K562 (cell line): ENCODE data around the gene TMCC2. TPM values are rescaled to one million over a fixed set of nuclear protein-coding genes. Genes with fewer than 3 reads are reported as not detected.
A peak's percentile ranks its signal among the peaks of the same experiment; 100 is the strongest.

Experiments
- CREM ChIP-seq: IDR thresholded peaks from 2 replicates; pipeline ENCODE4 v1.6.1; 2014; ENCODE audit warnings: antibody characterized with exemption, low read depth
- DDX20 ChIP-seq: fragments of 450-650 bp; IDR thresholded peaks from 2 replicates; pipeline ENCODE4 v1.6.1; 2016; ENCODE audit warnings: missing genetic modification characterization, low read depth, mild to moderate bottlenecking, missing compliant biosample characterization, moderate library complexity
- FOXK1 ChIP-seq: sonication (generic); formaldehyde crosslinking; IDR thresholded peaks from 2 replicates; pipeline ENCODE4 v1.8.0; 2022; ENCODE audit warnings: missing genetic modification reagents, mild to moderate bottlenecking, borderline replicate concordance
- GTF2A2 ChIP-seq: IDR thresholded peaks from 2 replicates; pipeline ENCODE4 v1.6.1; 2016; ENCODE audit warnings: mild to moderate bottlenecking, missing genetic modification characterization, missing compliant biosample characterization
- ILF3 ChIP-seq: fragments of 450-650 bp; IDR thresholded peaks from 2 replicates; pipeline ENCODE4 v1.6.1; 2018; ENCODE audit warnings: antibody characterized with exemption, mild to moderate bottlenecking, moderate library complexity, borderline replicate concordance
- MYNN ChIP-seq, 2 experiments: sonication (generic); formaldehyde crosslinking in 1 of 2; IDR thresholded peaks; 2 replicates each; pipeline versions ENCODE4 v1.5.0 to v1.6.1; 2016 to 2020; ENCODE audit warnings: antibody characterized with exemption in 1 of 2, missing genetic modification reagents in 1 of 2
- PTRF ChIP-seq: fragments of 450-650 bp; IDR thresholded peaks from 2 replicates; pipeline ENCODE4 v1.6.1; 2016; ENCODE audit warnings: mild to moderate bottlenecking, missing genetic modification characterization, missing compliant biosample characterization
- RBBP5 ChIP-seq: fragments of 200-600 bp; sonication (generic); IDR thresholded peaks from 2 replicates; pipeline ENCODE4 v1.6.1; 2012; ENCODE audit warnings: borderline replicate concordance, mild to moderate bottlenecking, low read length, control low read depth, inconsistent platforms; ENCODE audit not compliant: insufficient read depth, poor library complexity, severe bottlenecking
- RBM25 ChIP-seq: fragments of 200-400 bp; formaldehyde crosslinking; IDR thresholded peaks from 2 replicates; pipeline ENCODE4 v1.6.1; 2018; ENCODE audit warnings: low read length, low read depth, moderate library complexity; ENCODE audit not compliant: severe bottlenecking
- SIRT6 ChIP-seq: IDR thresholded peaks from one replicate; pipeline ENCODE4 v1.6.1; 2012; ENCODE audit warnings: low read depth, mild to moderate bottlenecking, control low read depth, inconsistent platforms, low read length, moderate library complexity
- SNRNP70 ChIP-seq: fragments of 200-400 bp; formaldehyde crosslinking; optimal IDR thresholded peaks from 2 replicates; pipeline ENCODE3; 2017; ENCODE audit warnings: low read depth, low read length
- TARDBP ChIP-seq: fragments of 450-650 bp; IDR thresholded peaks from 2 replicates; pipeline ENCODE4 v1.6.1; 2016
- ZHX1 ChIP-seq: fragments of 150-350 bp; conservative IDR thresholded peaks from 2 replicates; pipeline ENCODE4 v1.6.1; 2014; ENCODE audit warnings: low read length
- ZNF232 ChIP-seq: sonication (generic); formaldehyde crosslinking; IDR thresholded peaks from 2 replicates; pipeline ENCODE4 v1.8.0; 2022; ENCODE audit warnings: mild to moderate bottlenecking, missing genetic modification reagents
- ZNF263 ChIP-seq: sonication (generic); formaldehyde crosslinking; IDR thresholded peaks from 2 replicates; pipeline ENCODE4 v1.8.0; 2022; ENCODE audit warnings: mild to moderate bottlenecking, missing genetic modification reagents, borderline replicate concordance
- ZNF77 ChIP-seq: fragments of 250-450 bp; sonication (Bioruptor Pico); IDR thresholded peaks from 2 replicates; pipeline ENCODE4 v1.5.0; 2020
- polyA plus RNA-seq, 8 experiments: library from polyadenylated mRNA; depleted of rRNA in 4 of 8; stranded (reverse) in 5 of 8; unstranded in 3 of 8; fragments of >200 nt; fragmentation: Nextera tagmentation in 2 of 8; fragmentation: Illumina TruSeq in 1 of 8; extraction: Ambion mirVana in 2 of 8; extraction: Trizol in 1 of 8; gene quantifications; 2 replicates each; pipeline versions ENCODE4 v1.2.1 to v1.2.3, GENCODE V29; 2011 to 2014; ENCODE audit warnings: inconsistent platforms in 1 of 8, missing spikeins in 1 of 8
- total RNA-seq, 7 experiments: library from RNA; depleted of rRNA in 6 of 7; stranded (reverse); fragments of >200 nt in 6 of 7; fragmentation: Illumina TruSeq in 2 of 7; extraction: Trizol in 2 of 7; gene quantifications; 2 replicates each; pipeline versions ENCODE4 v1.2.1 to v1.2.3, GENCODE V29; 2011 to 2021; ENCODE audit warnings: low replicate concordance in 1 of 7
- TF ChIP-seq, protein P1 (sequence below): sonication (generic); formaldehyde crosslinking; IDR thresholded peaks from 2 replicates; pipeline ENCODE4 v1.8.0; 2022; ENCODE audit warnings: mild to moderate bottlenecking, missing genetic modification reagents, borderline replicate concordance
- TF ChIP-seq, protein P2 (sequence below): fragments of 250-450 bp; sonication (Bioruptor Pico); IDR thresholded peaks from 2 replicates; pipeline ENCODE4 v1.9.0; 2021; ENCODE audit warnings: mild to moderate bottlenecking, inconsistent platforms
- TF ChIP-seq, protein P3 (sequence below): conservative IDR thresholded peaks from 2 replicates; pipeline ENCODE4 v1.6.1; 2011; ENCODE audit warnings: low read depth, mild to moderate bottlenecking, low read length; ENCODE audit not compliant: control insufficient read depth

TMCC2 gene
- total and polyA plus RNA-seq, 9 of the 15 experiments (the other 6 are each of a cell fraction or from before 2014, with no cell fraction given), result 0.06 to 1.8 (median 0.98) TPM

DNA sequence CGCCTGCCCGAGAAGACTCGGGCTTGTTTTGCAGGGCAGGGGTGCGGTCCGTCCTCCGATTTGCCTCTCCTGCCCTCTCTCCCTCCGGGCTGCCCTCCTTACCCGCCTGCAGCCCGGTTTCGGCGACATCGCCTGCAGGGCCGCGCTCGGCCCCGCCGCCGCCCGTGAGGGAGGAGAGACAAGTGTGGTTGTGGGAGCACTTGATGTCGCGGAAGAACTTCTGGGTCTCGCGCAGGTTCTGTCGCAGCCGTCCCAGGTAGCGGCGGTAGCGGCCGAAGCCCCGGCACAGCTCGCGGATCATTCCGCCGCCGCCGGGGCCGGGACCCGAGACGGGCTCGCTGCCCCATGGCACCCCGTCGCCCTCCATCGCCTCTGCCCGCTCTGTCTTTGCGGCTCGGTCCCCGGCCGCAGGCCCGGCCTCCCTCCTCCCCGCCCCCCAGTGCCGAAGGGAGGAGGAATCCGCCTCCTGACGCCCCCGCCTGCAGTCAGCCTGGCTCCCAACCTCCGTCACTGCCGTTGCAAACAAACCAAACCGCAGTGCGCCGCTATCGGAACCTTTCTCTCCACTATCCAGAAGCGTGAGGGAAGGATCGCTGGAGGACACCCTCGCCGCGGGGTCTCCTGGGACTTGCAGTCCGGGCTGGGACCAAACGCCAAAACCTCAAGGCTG, 16.4 kb upstream of the TMCC2 start, which contains the start of gene DSTYK (continued):
- TF ChIP-seq ZHX1 (peak; percentile 95; the same call in 1 of the 2 replicates), GTF2A2 (tag) (peak; percentile 61), SIRT6 (no peak), RBBP5 (peak; percentile 96), CREM (peak; percentile 97), ZNF232 (CRISPR knock-in tag) (no peak), ILF3 (no peak), TARDBP (0 out of 2 replicates have a peak, but pooled peaks have one; percentile 80), ZNF77 (CRISPR knock-in tag) (no peak), DDX20 (no peak), PTRF (tag) (no peak), MYNN (IDR thresholded peaks at IDR 0.05) (peak; percentile 85; the same call in 1 of the 2 replicates), MYNN (CRISPR knock-in tag; IDR thresholded peaks at IDR 0.05) (no peak), RBM25 (no peak), SNRNP70 (no peak), ZNF263 (peak; percentile 96), FOXK1 (CRISPR knock-in tag) (no peak)
- TF ChIP-seq, protein P1, sequence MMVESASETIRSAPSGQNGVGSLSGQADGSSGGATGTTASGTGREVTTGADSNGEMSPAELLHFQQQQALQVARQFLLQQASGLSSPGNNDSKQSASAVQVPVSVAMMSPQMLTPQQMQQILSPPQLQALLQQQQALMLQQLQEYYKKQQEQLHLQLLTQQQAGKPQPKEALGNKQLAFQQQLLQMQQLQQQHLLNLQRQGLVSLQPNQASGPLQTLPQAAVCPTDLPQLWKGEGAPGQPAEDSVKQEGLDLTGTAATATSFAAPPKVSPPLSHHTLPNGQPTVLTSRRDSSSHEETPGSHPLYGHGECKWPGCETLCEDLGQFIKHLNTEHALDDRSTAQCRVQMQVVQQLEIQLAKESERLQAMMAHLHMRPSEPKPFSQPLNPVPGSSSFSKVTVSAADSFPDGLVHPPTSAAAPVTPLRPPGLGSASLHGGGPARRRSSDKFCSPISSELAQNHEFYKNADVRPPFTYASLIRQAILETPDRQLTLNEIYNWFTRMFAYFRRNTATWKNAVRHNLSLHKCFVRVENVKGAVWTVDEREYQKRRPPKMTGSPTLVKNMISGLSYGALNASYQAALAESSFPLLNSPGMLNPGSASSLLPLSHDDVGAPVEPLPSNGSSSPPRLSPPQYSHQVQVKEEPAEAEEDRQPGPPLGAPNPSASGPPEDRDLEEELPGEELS (CRISPR knock-in tag), result peak; percentile 84; the same call in 1 of the 2 replicates
- TF ChIP-seq, protein P2, sequence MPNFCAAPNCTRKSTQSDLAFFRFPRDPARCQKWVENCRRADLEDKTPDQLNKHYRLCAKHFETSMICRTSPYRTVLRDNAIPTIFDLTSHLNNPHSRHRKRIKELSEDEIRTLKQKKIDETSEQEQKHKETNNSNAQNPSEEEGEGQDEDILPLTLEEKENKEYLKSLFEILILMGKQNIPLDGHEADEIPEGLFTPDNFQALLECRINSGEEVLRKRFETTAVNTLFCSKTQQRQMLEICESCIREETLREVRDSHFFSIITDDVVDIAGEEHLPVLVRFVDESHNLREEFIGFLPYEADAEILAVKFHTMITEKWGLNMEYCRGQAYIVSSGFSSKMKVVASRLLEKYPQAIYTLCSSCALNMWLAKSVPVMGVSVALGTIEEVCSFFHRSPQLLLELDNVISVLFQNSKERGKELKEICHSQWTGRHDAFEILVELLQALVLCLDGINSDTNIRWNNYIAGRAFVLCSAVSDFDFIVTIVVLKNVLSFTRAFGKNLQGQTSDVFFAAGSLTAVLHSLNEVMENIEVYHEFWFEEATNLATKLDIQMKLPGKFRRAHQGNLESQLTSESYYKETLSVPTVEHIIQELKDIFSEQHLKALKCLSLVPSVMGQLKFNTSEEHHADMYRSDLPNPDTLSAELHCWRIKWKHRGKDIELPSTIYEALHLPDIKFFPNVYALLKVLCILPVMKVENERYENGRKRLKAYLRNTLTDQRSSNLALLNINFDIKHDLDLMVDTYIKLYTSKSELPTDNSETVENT, result peak; percentile 82; the same call in 1 of the 2 replicates
- TF ChIP-seq, protein P3, sequence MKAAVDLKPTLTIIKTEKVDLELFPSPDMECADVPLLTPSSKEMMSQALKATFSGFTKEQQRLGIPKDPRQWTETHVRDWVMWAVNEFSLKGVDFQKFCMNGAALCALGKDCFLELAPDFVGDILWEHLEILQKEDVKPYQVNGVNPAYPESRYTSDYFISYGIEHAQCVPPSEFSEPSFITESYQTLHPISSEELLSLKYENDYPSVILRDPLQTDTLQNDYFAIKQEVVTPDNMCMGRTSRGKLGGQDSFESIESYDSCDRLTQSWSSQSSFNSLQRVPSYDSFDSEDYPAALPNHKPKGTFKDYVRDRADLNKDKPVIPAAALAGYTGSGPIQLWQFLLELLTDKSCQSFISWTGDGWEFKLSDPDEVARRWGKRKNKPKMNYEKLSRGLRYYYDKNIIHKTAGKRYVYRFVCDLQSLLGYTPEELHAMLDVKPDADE, result peak; percentile 99
